HG03139 (cell line): ENCODE measurements around the gene GRIFIN.
"Not testable (repeated sequence)": the region's sequence is repeated elsewhere in the genome, so short reads cannot be mapped to it uniquely, and the experiment has no call there.

Experiments used
- ATAC-seq: cut with Tn5 transposase; IDR thresholded peaks from one replicate; pipeline ENCODE4 v1.9.1; 2021; ENCODE audit not compliant: unreplicated experiment

GRIFIN gene

GRCh38 chr7:2480070-2480408 lies 3.8 kb upstream of the GRIFIN start:
- ATAC-seq: no peak

- ATAC-seq: no peak
Measured at GRCh38 chr7:2479276-2480069, 3.3 kb upstream of the GRIFIN start.

GRCh38 chr7:2478800-2479199 lies 2.6 kb upstream of the GRIFIN start:
- ATAC-seq: no peak

- ATAC-seq: no peak
Measured at GRCh38 chr7:2478399-2478785, 2.2 kb upstream of the GRIFIN start.

GRCh38 chr7:2477447-2478398 lies 1.5 kb upstream of the GRIFIN start:
- ATAC-seq: no peak

- ATAC-seq: no peak
Measured at GRCh38 chr7:2476776-2477446, 713 bp upstream of the GRIFIN start.

- ATAC-seq: no peak
Measured at GRCh38 chr7:2475678-2476015, 551 bp downstream of the GRIFIN start.

GRCh38 chr7:2474813-2475677 lies 1.2 kb downstream of the GRIFIN start:
- no peak for ATAC-seq

GRCh38 chr7:2474224-2474623 lies 2.0 kb downstream of the GRIFIN start:
- ATAC-seq: no peak

GRCh38 chr7:2473496-2474180 lies 2.6 kb downstream of the GRIFIN start:
- ATAC-seq: no peak

- no peak for ATAC-seq
Measured at GRCh38 chr7:2472739-2473138, 3.5 kb downstream of the GRIFIN start.

- no peak for ATAC-seq
Measured at GRCh38 chr7:2471396-2471795, 4.8 kb downstream of the GRIFIN start.

GRCh38 chr7:2471022-2471329 lies 5.2 kb downstream of the GRIFIN start:
- ATAC-seq: no peak

GRCh38 chr7:2470204-2471021 lies 5.8 kb downstream of the GRIFIN start:
- ATAC-seq: no peak

GRCh38 chr7:2469460-2470203 lies 6.6 kb downstream of the GRIFIN start:
- ATAC-seq: not testable (repeated sequence)

- no peak for ATAC-seq
Measured at GRCh38 chr7:2468227-2468626, 8.0 kb downstream of the GRIFIN start.

GRCh38 chr7:2466675-2467074 lies 9.5 kb downstream of the GRIFIN start:
- no peak for ATAC-seq

GRCh38 chr7:2465928-2466327 lies 10.3 kb downstream of the GRIFIN start:
- ATAC-seq: no peak

- no peak for ATAC-seq
Measured at GRCh38 chr7:2462731-2463130, 13.5 kb downstream of the GRIFIN start.
